ENCODE data around the gene VPS13A.
"Not testable (repeated sequence)": the region's sequence is repeated elsewhere in the genome, so short reads cannot be mapped to it uniquely, and the experiment has no call there.

The VPS13A gene

GRCh38 chr9:77307166-77307565, 129.8 kb downstream of the VPS13A start:
- no peak for DNase-seq

- DNase-seq: no peak
Measured at GRCh38 chr9:77316058-77316457, 138.7 kb downstream of the VPS13A start.

DNA sequence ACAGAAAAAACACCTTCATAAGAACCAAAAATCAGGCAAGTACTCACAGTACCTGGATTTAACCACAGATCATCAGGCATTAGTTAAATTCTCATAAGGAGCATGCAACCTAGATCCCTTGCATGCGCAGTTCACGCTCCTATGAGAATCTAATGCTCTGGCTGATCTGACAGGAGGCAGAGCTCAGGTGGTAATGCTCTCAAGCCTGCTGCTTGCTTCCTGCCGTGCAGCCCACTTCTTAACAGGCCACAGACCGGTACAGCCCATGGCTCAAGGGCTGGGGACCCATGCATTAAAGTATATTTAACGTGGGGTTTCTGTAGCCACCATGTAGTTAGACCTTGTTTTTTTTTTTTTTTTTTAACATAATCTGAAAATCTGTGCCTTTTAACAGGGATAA, 147.7 kb downstream of the VPS13A start:
- no peak for DNase-seq

- no peak for DNase-seq
Measured at GRCh38 chr9:77328102-77328501, 150.8 kb downstream of the VPS13A start.

DNA sequence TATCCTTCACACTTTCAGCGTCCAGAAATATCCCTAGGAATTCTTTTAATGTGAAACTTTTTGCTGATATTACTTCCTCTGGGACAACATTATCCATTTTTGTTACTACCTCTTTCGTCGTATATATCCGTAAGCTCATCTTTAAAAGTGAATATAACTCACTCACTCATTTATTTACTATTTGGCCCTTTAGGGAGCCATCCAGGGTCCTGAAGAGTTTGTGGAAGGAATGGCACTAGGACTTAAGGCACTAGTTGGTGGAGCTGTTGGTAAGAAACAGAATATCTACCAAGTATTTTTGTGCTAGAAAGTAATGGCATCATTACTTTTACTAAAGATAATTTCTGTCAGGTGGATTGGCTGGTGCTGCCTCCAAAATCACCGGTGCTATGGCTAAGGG, 192.7 kb downstream of the VPS13A start:
- DNase-seq: no peak

GRCh38 chr9:77374266-77374665, 196.9 kb downstream of the VPS13A start:
- DNase-seq: no peak

- no peak for DNase-seq
Measured at GRCh38 chr9:77375956-77376532, 198.7 kb downstream of the VPS13A start.

DNA sequence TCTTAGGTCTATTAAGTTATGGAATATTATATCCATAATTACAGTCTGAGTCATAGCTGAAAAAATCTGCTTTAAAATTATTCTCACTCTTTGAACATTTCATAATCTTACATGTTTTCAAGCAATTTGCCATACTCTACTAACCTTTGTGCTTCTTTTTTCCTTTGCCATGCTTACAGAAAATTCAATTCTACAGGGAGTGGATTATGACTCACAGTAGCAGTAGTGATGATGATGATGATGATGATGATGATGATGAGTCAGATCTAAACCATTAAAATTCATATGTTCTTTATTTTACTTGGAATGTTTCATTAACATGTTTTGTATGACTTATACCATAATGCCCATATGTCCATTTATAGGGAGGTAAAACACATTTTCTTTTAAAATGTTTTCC, 207.1 kb downstream of the VPS13A start:
- no peak for DNase-seq

GRCh38 chr9:77386187-77386586, 208.9 kb downstream of the VPS13A start:
- no peak for DNase-seq

DNA sequence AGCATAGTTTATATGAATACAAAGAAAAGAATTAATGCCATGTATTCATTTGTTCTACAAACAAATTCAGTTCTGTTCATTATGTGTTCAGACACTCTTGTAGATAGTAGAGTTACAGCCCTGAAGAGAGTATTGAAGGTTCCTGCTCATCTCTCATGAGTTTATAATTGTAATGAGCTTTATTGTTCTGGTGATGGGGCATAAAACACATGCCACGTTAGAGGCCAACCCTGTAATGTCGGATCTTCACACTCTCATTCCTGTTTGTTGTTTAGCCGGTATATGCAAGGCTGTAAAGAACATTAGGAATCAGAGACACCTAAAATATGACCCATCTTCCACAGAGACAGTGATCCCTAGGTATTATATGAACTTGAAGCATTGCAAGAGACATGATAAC, 214.5 kb downstream of the VPS13A start:
- no peak for DNase-seq

- DNase-seq: no peak
Measured at GRCh38 chr9:77392328-77392727, 215.0 kb downstream of the VPS13A start.

DNA sequence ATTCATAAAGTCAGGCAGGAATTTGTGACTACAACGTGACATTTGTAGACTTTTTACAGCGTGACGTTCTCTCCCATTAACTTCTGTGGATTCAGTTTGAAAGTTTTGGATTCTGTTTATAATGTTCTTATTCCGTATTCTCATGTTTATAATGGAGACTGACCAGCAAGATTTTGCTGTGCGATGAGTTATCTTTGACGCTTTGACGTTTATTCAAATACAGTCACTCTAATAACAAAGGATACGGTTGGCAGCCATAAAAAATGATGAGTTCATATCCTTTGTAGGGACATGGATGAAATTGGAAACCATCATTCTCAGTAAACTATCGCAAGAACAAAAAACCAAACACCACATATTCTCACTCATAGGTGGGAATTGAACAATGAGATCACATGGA, 221.2 kb downstream of the VPS13A start:
- DNase-seq: not testable (repeated sequence)

GRCh38 chr9:77399964-77400363, 222.6 kb downstream of the VPS13A start:
- no peak for DNase-seq

DNA sequence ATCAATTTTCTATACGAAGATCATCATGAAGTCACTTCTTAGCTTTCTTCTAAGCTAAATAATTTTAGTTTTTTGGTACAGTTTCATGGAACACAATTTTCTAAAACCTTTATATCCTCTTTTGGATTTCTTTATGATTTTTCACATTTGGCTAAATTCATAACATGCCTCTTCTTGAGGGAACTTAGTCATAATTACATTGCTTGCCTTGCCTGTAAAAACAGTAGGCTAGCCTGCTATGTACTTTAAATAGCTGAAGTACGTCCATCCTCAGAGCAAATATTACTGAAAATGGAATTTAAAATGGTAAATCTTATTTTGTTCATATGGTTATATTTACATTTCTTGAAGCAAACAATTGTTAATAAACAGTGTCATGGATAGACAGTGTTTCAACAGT, 225.0 kb downstream of the VPS13A start:
- no peak for DNase-seq

- DNase-seq: no peak
Measured at GRCh38 chr9:77403239-77403638, 225.9 kb downstream of the VPS13A start.

DNA sequence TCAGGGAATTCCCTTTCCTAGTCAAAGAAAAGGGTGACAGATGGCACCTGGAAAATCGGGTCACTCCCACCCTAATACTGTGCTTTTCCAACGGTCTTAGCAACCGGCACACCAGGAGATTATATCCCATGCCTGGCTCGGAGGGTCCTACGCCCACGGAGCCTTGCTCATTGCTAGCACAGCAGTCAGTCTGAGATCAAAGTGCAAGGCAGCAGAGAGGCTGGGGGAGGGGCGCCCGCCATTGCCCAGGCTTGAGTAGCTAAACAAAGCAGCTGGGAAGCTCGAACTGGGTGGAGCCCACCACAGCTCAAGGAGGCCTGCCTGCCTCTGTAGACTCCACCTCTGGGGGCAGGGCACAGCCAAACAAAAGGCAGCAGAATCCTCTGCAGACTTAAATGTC, 231.2 kb downstream of the VPS13A start:
- not testable (repeated sequence) for DNase-seq

DNA sequence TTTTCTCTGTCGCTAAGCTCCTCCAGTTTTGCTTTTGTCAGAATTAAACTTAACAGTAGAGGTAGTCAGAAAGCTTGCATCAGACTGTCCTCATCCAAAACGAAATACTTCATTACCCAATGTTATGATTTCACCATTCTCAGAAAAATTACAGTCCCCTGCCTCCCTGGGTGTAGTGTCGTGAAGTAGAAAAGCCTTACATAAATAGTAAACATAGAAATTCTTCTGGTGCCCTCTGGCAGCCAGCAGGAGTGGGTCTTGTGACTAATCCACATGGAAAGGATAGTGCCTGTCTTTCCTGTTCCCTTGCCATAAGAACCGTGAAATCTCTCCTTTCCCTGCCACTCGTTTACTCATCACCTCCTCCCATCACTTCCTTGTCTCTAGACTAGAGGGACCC, 240.2 kb downstream of the VPS13A start:
- DNase-seq: no peak

DNA sequence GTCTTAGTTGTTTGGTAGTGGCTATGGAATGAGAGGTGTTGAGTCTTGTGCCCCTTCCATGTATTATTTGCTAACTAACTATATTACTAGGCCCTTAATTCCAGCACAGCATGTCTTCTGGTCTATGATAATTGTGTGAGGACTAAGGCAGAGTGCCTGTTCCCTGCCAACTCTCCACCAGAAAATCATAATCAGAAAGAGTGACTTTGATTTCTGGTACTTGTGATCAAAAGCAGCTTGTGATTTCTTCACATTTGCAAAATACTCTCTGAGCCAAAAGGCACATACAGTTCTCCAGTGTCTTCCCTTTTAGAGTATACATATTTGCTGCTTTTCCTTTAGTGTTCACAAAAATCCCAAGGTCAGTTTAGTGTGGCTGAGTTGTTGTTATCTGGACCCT, 240.9 kb downstream of the VPS13A start:
- no peak for DNase-seq

- DNase-seq: no peak
Measured at GRCh38 chr9:77420641-77421040, 243.3 kb downstream of the VPS13A start.

DNA sequence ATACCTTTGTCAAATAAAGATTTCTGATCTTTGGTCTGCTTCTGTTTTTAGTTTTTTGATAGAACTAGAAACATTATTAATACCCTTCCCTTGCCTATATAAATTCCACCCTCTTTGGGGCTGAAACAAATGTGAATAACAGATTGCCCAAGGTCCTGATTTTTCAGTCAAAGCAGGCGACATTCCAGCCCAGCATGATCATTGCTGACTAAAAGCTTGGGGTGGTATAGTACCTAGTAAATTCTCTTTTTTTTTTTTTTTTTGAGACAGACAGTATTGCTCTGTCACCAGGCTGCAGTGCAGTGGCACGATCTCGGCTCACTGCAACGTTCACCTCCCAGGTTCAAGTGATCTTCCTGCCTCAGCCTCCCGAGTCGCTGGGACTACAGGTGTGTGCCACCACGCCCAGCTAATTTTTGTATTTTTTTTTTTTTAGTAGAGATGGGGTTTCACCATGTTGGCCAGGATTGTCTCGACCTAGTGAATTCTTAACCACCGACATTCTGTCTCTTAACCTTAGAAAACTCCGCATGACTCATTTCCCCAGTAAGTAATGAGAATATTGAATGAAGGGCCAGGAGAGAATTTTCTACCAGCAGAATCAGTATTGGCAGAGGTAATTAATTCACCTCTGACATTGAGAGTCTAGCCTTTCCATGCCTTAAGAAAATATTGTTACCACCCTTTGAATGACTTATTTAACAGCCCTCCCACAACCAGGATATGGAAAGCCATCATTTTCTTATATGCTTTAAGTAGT, 244.4 kb downstream of the VPS13A start:
- DNase-seq: no peak

GRCh38 chr9:77422969-77423368, 245.6 kb downstream of the VPS13A start:
- no peak for DNase-seq

GRCh38 chr9:77423841-77424240, 246.5 kb downstream of the VPS13A start:
- DNase-seq: no peak

DNA sequence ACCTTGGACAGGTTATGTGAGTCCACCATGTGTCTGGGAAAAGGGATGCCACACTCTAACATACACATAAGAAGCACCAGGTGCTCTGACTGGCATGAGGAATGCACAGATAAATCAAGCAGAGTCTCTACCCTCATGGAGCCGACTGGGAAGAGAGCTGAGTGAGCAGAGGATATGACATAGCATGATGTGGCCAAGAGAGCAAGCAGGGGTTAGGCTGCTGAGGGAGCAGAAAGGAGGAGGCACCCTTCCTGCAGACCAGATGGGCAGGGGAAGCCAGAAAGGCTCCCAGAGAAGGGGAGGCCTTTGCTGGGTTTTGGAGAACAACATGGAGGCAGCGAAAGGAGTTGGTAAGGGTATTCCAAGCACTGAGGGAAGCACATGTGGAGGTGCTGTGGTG, 247.7 kb downstream of the VPS13A start:
- DNase-seq: no peak

- DNase-seq: no peak
Measured at GRCh38 chr9:77426712-77427111, 249.4 kb downstream of the VPS13A start.

Data from activated CD4-positive, alpha-beta T cell treated with anti-CD3 and anti-CD28 coated beads for 4 hours (primary cell).